ENCODE data around the gene IL4.

The IL4 gene

GRCh38 chr5:132704875-132705274 is 31.1 kb downstream of the IL4 start:
- DNase-seq, result no peak

GRCh38 chr5:132708645-132709044 is 34.9 kb downstream of the IL4 start:
- no peak for DNase-seq

GRCh38 chr5:132714456-132715307 is 40.9 kb downstream of the IL4 start:
- DNase-seq, result no peak

- DNase-seq, result no peak
These were observed 44.9 kb downstream of the IL4 start for GRCh38 chr5:132718544-132719312.

GRCh38 chr5:132725745-132726144 is 52.0 kb downstream of the IL4 start:
- DNase-seq, result no peak

- no peak for DNase-seq
These were observed 56.1 kb downstream of the IL4 start for GRCh38 chr5:132729896-132730295.
